ENCODE measurements around the gene GABPB2.
A peak's percentile ranks its signal among the peaks of the same experiment; 100 is the strongest.

Gene GABPB2

GRCh38 chr1:151165738-151166504 lies 95.4 kb downstream of the GABPB2 start, which contains the start of the genes LYSMD1 and SCNM1:
Gene LYSMD1 (minus strand): TSS chr1:151165902. CDS start chr1:151165258, 644 bp downstream.
Gene SCNM1 (plus strand): TSS chr1:151166144. CDS start chr1:151166153, 9 bp downstream.
- H3K9ac ChIP-seq: peak within 1 kb of the TSS; percentile 83 to 94 (median 89)
- peak within 1 kb of the TSS; percentile 91 to 100 (median 97) for H3K4me2 ChIP-seq
- no peaks in the 10 kb centered on the region for H3K9me3 ChIP-seq (replicated peaks in 1 of 11)
- peaks cover 44 to 83% (median 65%) of the 10 kb centered on the region in 11 experiments for H3K36me3 ChIP-seq
- no peak for TF ChIP-seq Cebpa-rat (IDR thresholded peaks at IDR 0.05)
- H3K4me3 ChIP-seq: peak within 1 kb of the TSS; percentile 72 to 94 (median 88)
- peaks cover 0 to 49% (median 23%) of the 10 kb centered on the region in 11 experiments; a peak in 12 of 22 replicates for H4K20me1 ChIP-seq
- no peaks in the 10 kb centered on the region for H3K27me3 ChIP-seq
- H3K27ac ChIP-seq: peak within 1 kb of the TSS; percentile 73 to 89 (median 86)
- H3K4me1 ChIP-seq: peaks cover 33 to 64% (median 58%) of the 10 kb centered on the region in 10 experiments

- H4K20me1 ChIP-seq: peaks cover 0 to 51% (median 20%) of the 10 kb centered on the region in 11 experiments; a peak in 12 of 22 replicates
- no peaks in the 10 kb centered on the region for H3K9me3 ChIP-seq (replicated peaks in 1 of 11)
- H3K4me1 ChIP-seq: peaks cover 33 to 58% (median 52%) of the 10 kb centered on the region in 10 experiments
- H3K27me3 ChIP-seq: no peaks in the 10 kb centered on the region
- H3K27ac ChIP-seq: peak overlapping the region; percentile 73 to 89 (median 86)
- no peak for TF ChIP-seq Cebpa-rat (IDR thresholded peaks at IDR 0.05)
- peak overlapping the region; percentile 72 to 94 (median 88) for H3K4me3 ChIP-seq
- H3K9ac ChIP-seq: peak overlapping the region; percentile 83 to 94 (median 89)
- peak overlapping the region; percentile 91 to 100 (median 97) for H3K4me2 ChIP-seq
- peaks cover 48 to 83% (median 66%) of the 10 kb centered on the region in 11 experiments for H3K36me3 ChIP-seq
Observed at GRCh38 chr1:151166505-151166956, 96.0 kb downstream of the GABPB2 start.

GRCh38 chr1:151167116-151167515 lies 96.6 kb downstream of the GABPB2 start:
- TF ChIP-seq Cebpa-rat (IDR thresholded peaks at IDR 0.05): no peak
- Histone ChIP-seq H3K4me3 (peak overlapping the region; percentile 72 to 94 (median 88)), H4K20me1 (peaks cover 0 to 45% (median 14%) of the 10 kb centered on the region in 11 experiments; a peak in 12 of 22 replicates), H3K27me3 (no peaks in the 10 kb centered on the region), H3K9me3 (replicated peaks in 1 of 11) (no peaks in the 10 kb centered on the region), H3K4me2 (peak overlapping the region; percentile 91 to 100 (median 97)), H3K9ac (peak overlapping the region; percentile 83 to 94 (median 89)), H3K27ac (peak overlapping the region in 10 of 11 experiments; percentile 73 to 89 (median 86); a peak in 17 of 22 replicates), H3K4me1 (peaks cover 33 to 52% (median 46%) of the 10 kb centered on the region in 10 experiments), H3K36me3 (peaks cover 51 to 83% (median 66%) of the 10 kb centered on the region in 11 experiments)

- Histone ChIP-seq H3K27ac (no peak overlapping the region), H3K27me3 (no peaks in the 10 kb centered on the region), H3K36me3 (peaks cover 73 to 90% (median 83%) of the 10 kb centered on the region in 11 experiments), H3K4me2 (no peak overlapping the region), H3K4me1 (peaks cover 10 to 28% (median 14%) of the 10 kb centered on the region in 10 experiments), H3K4me3 (no peak overlapping the region), H4K20me1 (peaks cover 0 to 25% (median 4%) of the 10 kb centered on the region in 11 experiments; a peak in 7 of 22 replicates), H3K9ac (no peak overlapping the region), H3K9me3 (replicated peaks in 1 of 11) (no peaks in the 10 kb centered on the region)
- no peak for TF ChIP-seq Cebpa-rat (IDR thresholded peaks at IDR 0.05)
Observed at GRCh38 chr1:151171190-151171589, 100.6 kb downstream of the GABPB2 start.

Data from BLaER1 treated with 17β-estradiol and CSF1 and Interleukin-3, amounts not matched to agents 10 nM and 100 nM (cell line).